NCI-H226 (cell line): ENCODE results near the gene CCR6.
"Not testable (repeated sequence)": the region's sequence is repeated elsewhere in the genome, so short reads cannot be mapped to it uniquely, and the experiment has no call there.

Experiments
- DNase-seq: peaks from one replicate; pipeline ENCODE4 v3.0.0-alpha.2; 2015

The CCR6 gene

DNA sequence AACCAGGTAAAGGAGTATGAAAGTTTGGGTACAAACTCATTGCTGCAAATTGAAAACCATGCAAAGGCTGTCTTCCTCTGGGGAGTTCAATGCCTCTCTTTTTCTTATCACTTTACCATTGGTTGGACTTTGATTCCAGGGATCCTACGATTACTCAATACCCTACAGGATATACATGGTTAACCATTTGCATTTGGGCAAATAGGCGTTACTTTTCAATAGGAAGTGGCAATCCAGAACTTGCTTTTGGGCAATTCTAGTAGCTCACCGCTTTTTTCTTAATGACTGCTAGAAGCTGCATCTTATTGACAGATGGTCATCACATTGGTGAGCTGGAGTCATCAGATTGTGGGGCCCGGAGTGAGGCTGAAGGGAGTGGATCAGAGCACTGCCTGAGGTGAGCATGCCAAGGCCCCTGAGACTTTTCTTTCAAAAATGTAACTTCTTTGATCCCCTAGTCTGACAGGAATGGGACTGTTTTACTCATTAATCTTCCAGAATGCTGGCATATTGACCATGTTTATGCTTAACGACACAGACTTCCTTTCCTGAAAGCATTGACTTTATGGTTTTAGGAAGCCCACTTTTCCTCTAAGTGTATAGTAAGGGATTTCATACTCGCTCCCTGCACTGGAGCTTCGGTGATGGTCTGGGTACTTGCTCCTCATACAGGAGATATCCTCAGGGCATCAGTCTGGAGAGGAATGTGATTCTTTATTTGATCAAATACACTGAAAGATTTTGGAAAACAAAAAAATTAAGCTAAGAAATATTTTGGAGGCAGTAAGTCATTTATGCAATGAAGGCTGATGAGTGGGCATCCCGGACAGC is at the start of gene CCR6:
Gene CCR6 (plus strand): TSS at position 270 of the 831 bp plus-strand sequence. CDS start 13,039 bp downstream, outside the sequence.
- no peak for DNase-seq

GRCh38 chr6:167073679-167074274 is 49.1 kb upstream of the CCR6 start:
- DNase-seq, result no peak

DNA sequence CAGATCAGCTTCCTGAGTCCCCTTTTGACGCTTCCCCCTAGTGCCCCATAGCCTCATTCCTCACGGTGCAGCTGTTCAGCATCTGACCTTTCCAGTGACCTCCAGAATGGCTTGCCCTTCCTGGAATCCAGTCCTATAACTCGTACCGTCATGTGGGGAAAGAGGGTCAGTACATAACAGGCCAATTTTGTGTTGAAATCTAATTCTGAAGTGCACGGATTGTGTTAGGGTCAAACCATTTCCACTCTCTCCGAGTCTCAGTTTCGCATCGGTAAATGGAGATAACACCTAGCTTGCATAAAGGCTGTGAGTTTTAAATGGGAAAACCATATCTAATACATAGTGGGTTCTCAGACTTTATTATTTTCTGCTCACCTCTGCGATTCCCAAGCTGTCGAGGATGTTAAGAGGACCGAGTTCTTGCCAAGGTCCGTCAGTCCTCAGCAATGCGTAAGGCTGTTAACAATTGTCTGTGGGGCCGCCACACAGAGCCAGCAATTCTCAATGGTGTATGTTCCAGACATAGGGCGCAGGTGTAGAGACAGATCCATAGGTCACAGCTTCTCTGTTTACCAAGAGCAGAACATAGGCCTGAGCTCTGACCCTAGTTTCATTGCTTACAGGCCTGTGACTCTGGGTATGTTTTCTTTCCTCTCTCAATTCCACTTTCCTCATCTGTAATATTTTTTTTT is 45.5 kb upstream of the CCR6 start:
- DNase-seq, result no peak

GRCh38 chr6:167078745-167079144 is 44.2 kb upstream of the CCR6 start:
- DNase-seq, result no peak

- DNase-seq, result no peak
Measured at GRCh38 chr6:167079853-167080297, 43.0 kb upstream of the CCR6 start.

- no peak for DNase-seq
Measured at GRCh38 chr6:167087857-167088354, 35.0 kb upstream of the CCR6 start.

DNA sequence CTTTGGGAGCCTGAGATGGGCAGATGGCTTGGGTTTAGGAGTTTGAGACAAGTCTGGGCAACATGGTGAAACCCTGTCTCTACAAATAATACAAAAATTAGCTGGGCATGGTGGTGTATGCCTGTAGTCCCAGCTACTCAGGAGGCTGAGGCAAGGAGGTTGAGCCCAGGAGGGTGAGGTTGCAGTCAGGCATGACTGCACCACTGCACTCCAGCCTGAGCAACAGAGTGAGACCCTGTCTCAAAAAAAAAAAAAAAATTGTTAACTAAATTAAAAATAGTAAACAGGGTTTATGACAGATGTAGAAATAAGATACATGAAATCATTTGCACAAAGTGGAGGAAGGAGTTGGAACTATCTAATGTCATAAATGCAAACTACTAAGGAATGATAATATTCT is 34.2 kb upstream of the CCR6 start:
- not testable (repeated sequence) for DNase-seq

- no peak for DNase-seq
Measured at GRCh38 chr6:167089243-167090142, 33.4 kb upstream of the CCR6 start.

DNA sequence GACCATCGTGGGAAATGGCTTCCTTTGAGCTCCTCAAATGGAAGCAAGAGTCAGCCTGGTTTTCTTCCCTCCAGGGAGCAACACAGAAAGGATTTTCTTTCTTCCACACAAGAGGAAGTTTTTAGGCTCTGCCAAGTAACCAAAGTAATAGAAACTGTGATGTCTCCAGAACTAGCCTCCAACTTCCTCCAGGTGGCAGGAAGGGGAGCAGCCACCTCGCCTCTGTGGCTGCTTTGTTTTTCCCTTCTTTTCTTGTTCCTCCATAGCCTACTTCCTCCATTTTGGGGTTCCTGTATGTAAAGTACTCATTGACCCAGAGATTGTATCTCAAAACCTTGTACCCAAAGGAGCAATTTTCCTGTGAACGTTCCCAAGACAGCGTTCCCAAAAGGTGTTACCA is 32.7 kb upstream of the CCR6 start:
- no peak for DNase-seq

GRCh38 chr6:167091026-167091804 is 31.7 kb upstream of the CCR6 start:
- DNase-seq, result no peak

GRCh38 chr6:167091805-167092107 is 31.1 kb upstream of the CCR6 start:
- no peak for DNase-seq

GRCh38 chr6:167092672-167093339 is 30.1 kb upstream of the CCR6 start:
- DNase-seq, result no peak

GRCh38 chr6:167093406-167093921 is 29.4 kb upstream of the CCR6 start:
- DNase-seq, result no peak

DNA sequence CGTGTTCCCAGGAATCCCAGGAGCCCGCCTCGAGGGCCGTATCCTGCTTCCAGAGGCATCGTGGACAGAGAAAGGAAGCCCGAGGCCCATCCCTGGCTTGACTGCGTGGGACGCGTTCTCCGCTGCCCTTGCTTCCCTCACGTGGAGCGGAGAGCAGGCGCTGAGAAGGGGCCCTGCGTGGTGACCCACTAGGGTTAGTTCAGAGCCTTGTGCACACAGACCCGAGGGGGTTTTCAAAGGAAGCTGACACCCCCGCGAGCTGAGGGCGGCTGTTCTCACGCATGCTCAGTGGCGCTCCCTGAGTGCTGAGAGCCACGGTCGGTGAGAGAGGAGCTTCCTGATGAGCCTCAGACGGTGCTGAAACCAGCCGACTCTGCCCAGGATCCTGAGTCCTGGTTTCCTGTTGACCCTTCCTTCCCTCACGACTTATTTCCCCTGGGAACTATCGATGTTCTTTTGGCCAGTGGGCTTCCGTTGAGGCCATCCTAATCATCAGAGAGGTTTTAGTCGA is 28.9 kb upstream of the CCR6 start:
- no peak for DNase-seq

GRCh38 chr6:167094436-167094819 is 28.5 kb upstream of the CCR6 start:
- DNase-seq, result no peak

DNA sequence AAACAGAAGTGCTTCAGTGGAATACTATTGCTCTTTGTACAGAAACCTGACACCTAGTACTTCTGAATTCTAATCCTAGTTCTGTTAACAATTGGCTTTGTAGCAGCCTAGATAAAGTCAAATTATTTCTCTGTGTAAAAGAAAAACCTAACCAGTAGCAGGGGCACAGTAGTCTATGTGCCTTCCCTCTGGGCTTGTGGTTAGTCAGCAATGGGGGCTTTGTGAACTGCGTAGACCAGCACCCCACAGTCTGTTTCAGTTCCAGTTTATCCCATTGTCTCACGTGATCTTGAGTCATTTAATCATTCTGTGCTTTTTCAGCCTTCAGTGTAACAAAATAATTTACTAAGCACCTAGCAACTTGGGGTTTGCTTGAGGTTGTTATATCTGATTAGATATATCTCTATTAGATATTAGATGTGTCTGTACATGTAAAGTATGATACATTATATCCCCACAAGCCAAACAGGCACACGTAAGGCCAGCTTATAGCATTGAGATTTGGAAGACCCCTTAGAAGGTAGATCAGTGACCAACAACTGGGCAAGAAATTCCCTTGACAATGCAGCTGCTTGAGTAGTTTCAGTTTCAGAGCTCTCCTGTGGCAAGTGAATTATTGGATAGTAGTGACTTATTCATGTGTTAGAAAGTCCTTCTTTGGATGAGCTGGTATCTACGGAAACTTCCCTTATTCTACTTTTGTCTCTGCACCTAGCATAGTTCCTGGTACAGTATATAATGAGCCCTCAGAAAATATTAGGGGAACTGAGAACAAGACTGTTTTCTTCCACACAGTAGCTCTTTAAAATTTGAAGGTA is 27.9 kb upstream of the CCR6 start:
- no peak for DNase-seq

DNA sequence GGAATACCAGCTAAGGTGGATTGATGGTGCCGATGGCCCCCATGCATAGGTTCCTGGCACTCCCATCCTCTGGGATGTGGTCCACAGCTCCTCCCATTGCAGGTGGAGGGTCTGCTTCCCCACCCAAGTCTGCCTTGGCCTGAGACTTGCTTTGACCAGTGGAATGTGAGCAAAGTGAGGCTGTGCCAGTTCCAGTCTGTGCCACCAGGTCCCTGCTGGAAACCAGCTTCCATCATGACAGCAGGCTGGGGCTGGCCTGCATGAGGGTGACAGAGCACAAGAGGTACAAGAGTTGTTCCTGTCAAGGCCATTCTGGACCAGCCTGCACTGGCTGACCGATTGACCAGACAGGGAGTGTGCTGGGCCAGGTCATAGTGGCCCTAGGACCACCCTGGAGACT is 27.0 kb upstream of the CCR6 start:
- DNase-seq, result no peak

DNA sequence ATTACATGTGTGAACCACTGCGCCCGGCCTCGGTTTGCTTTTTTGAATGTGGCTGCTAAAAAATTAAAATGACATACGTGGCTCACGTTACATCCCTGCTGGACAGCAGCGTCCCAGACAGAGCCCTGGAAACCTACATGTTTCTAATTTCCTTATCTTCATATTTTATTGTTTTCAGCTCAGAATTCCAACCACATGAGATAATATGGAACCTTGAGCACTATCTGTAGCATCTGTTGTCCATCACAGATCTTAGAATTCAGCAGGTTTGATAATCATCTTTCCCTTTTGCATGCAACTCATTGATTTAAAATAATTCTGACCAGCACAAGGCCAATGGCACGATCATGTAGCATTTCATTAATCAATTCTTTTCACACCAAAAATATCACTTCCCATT is 25.9 kb upstream of the CCR6 start:
- DNase-seq, result no peak

DNA sequence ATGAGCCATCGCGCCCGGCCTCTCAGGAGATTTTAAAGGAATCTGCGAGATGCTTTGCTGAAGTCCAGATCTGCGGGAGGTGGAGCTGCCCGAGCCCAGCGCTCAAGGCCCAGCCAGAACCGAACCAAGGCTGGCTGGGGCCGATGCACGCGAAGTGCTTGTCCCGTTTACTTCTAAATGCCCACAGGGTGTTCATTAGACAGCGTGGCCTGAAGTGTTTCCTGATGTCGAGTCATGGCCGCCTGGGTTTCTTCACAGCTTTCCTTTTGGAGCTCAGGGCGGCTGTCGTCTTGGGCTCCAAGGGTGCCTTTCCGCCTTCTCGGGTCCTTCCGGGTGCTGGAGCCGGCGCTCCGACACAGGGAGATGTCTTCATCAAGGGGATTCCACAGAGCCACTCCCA is 25.1 kb upstream of the CCR6 start:
- DNase-seq, result no peak

DNA sequence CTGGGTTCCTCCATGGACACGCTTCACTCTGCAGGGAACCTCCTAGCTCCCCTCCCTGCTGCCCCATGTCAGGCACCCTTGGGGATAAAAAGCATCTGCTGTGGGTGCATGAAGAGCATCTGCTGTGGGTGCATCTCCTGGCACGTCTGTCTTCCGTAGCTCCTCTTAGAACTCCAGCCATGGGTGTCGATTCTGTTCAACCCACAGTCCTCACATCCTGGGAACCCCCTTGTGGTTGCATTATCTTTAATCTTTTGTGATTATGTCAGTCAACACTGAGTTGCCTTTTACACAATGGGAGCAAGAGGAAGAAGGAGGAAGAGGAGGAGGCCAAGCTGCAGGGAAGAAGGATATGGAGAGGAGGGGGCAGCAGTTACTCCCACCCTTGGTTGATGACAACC is 24.1 kb upstream of the CCR6 start:
- no peak for DNase-seq
